GM12878 (cell line): ENCODE data around the gene SIN3B. TPM values are rescaled to one million over a fixed set of nuclear protein-coding genes. Genes with fewer than 3 reads are reported as not detected.

Experiments used
- ATAC-seq: fragments of 200-7000 bp; cut with Tn5 transposase; 3 replicates; pipeline ENCODE4 v1.9.1; 2020; ENCODE audit warnings: mild to moderate bottlenecking, moderate library complexity
- BruUV-seq: library from RNA; stranded (reverse); fragments of 400-500 nt; replicated peaks from 2 replicates; lab custom pipeline; 2021; lab: Mats Ljungman, UMichigan
- CTCF ChIA-PET: fragments of 300-600 bp; sonication (Branson Sonifier 250); formaldehyde crosslinking; extraction: SDS; loops from one replicate; lab custom pipeline; 2021; ENCODE audit warnings: inconsistent platforms; lab: Yijun Ruan, JAX
- POLR2A ChIA-PET: fragments of 350-600 bp; formaldehyde crosslinking; extraction: SDS; loops from one replicate; lab custom pipeline; 2021; ENCODE audit warnings: inconsistent platforms; lab: Charles Lee
- RAD21 ChIA-PET: fragments of 300-600 bp; sonication (Branson Sonifier 250); formaldehyde crosslinking; loops from one replicate; lab custom pipeline; 2023; ENCODE audit warnings: antibody characterized with exemption; ENCODE audit not compliant: unreplicated experiment; lab: Charles Lee
- SMC1A ChIA-PET: fragments of 300-600 bp; sonication (Branson Sonifier 250); formaldehyde crosslinking; loops from one replicate; lab custom pipeline; 2023; ENCODE audit not compliant: unreplicated experiment, uncharacterized antibody; lab: Charles Lee
- DNase-seq: peaks from one replicate; pipeline ENCODE4 v3.0.0-alpha.2; 2011; ENCODE audit warnings: low read depth, low spot score
- FAIRE-seq: peaks from 3 replicates; lab custom pipeline; 2011; peaks lifted over from hg19 to GRCh38; lab: Jason Lieb, UNC
- H2AFZ ChIP-seq: 2 replicates; pipeline ENCODE4 v1.6.0; 2011; ENCODE audit warnings: low read depth, low read length, control low read depth; ENCODE audit not compliant: control insufficient read depth
- H3K27ac ChIP-seq: 2 replicates; pipeline ENCODE4 v1.5.1; 2011; ENCODE audit warnings: control low read depth; ENCODE audit not compliant: control insufficient read depth, insufficient read depth
- H3K27me3 ChIP-seq, 2 experiments: replicated peaks in 1 of 2; 2 replicates each; pipeline versions ENCODE4 v1.6.0 to v1.6.1; 2011; ENCODE audit warnings: low read length in 1 of 2; ENCODE audit not compliant: control insufficient read depth in 2 of 2, insufficient read depth in 2 of 2
- H3K36me3 ChIP-seq, 2 experiments: 2 replicates each; pipeline ENCODE4 v1.5.1; 2011; ENCODE audit warnings: low read length in 1 of 2; ENCODE audit not compliant: control insufficient read depth in 2 of 2, insufficient read depth in 2 of 2
- H3K4me1 ChIP-seq: 2 replicates; pipeline ENCODE4 v1.6.1; 2011; ENCODE audit warnings: mild to moderate bottlenecking, low read length, moderate library complexity, mixed read lengths; ENCODE audit not compliant: control insufficient read depth, insufficient read depth
- H3K4me2 ChIP-seq: 2 replicates; pipeline ENCODE4 v1.6.0; 2011; ENCODE audit warnings: control low read depth; ENCODE audit not compliant: control insufficient read depth, insufficient read depth
- H3K4me3 ChIP-seq: fragments of 200-600 bp; sonication (generic); 2 replicates; pipeline ENCODE4 v1.5.1; 2016
- H3K79me2 ChIP-seq: 2 replicates; pipeline ENCODE4 v1.6.0; 2011; ENCODE audit warnings: low read length; ENCODE audit not compliant: control insufficient read depth, insufficient read depth
- H3K9ac ChIP-seq: 2 replicates; pipeline ENCODE4 v1.8.0; 2011; ENCODE audit warnings: low read length, control low read depth, mixed read lengths; ENCODE audit not compliant: control insufficient read depth, insufficient read depth
- H3K9me3 ChIP-seq: replicated peaks from 3 replicates; pipeline ENCODE4 v1.5.1; 2011; ENCODE audit warnings: mild to moderate bottlenecking, low read length; ENCODE audit not compliant: control insufficient read depth, insufficient read depth
- H4K20me1 ChIP-seq: 2 replicates; pipeline ENCODE4 v1.6.0; 2011; ENCODE audit not compliant: control insufficient read depth, insufficient read depth
- BRCA1 ChIP-seq: IDR thresholded peaks from 2 replicates; pipeline ENCODE4 v1.6.1; 2011; ENCODE audit warnings: low read depth, low read length, improper control_type of control experiment
- CBX3 ChIP-seq: fragments of 200-600 bp; sonication (generic); IDR thresholded peaks from 2 replicates; pipeline ENCODE4 v1.6.1; 2016; ENCODE audit warnings: low read depth, borderline replicate concordance
- CUX1 ChIP-seq: IDR thresholded peaks from 2 replicates; pipeline ENCODE4 v1.6.1; 2012; ENCODE audit warnings: improper control_type of control experiment, low read depth, low read length; ENCODE audit not compliant: insufficient replicate concordance
- DPF2 ChIP-seq: fragments of 450-650 bp; IDR thresholded peaks from 2 replicates; pipeline ENCODE4 v1.6.1; 2017; ENCODE audit warnings: mild to moderate bottlenecking
- EED ChIP-seq: sonication (generic); IDR thresholded peaks from 2 replicates; pipeline ENCODE4 v1.6.1; 2016; ENCODE audit warnings: antibody characterized with exemption, low read depth
- FOXK2 ChIP-seq: fragments of 450-650 bp; IDR thresholded peaks from 2 replicates; pipeline ENCODE4 v1.6.1; 2017; ENCODE audit warnings: mild to moderate bottlenecking, moderate library complexity
- HDGF ChIP-seq: fragments of 450-650 bp; IDR thresholded peaks from 2 replicates; pipeline ENCODE4 v1.6.1; 2016; ENCODE audit warnings: antibody characterized with exemption
- IKZF2 ChIP-seq, 2 experiments: fragments of 450-650 bp; IDR thresholded peaks; 2 replicates each; pipeline ENCODE4 v1.6.1; 2017; ENCODE audit warnings: mild to moderate bottlenecking in 2 of 2, moderate library complexity in 2 of 2
- KLF5 ChIP-seq: fragments of 450-650 bp; IDR thresholded peaks from 2 replicates; pipeline ENCODE4 v1.6.1; 2014; ENCODE audit warnings: mild to moderate bottlenecking; ENCODE audit not compliant: partially characterized antibody
- MYB ChIP-seq: fragments of 150-350 bp; IDR thresholded peaks from 2 replicates; pipeline ENCODE4 v1.6.1; 2014; ENCODE audit warnings: mild to moderate bottlenecking, low read depth, low read length, borderline replicate concordance
- NRF1 ChIP-seq: conservative IDR thresholded peaks from 2 replicates; pipeline ENCODE4 v1.6.1; 2011; ENCODE audit warnings: mild to moderate bottlenecking, low read depth, low read length, improper control_type of control experiment
- PML ChIP-seq: IDR thresholded peaks from 2 replicates; pipeline ENCODE4 v1.6.1; 2012; ENCODE audit warnings: low read length, inconsistent platforms
- POLR2A ChIP-seq: IDR thresholded peaks from 2 replicates; pipeline ENCODE4 v1.6.1; 2011; ENCODE audit warnings: low read depth, mild to moderate bottlenecking, low read length
- SP1 ChIP-seq: IDR thresholded peaks from one replicate; pipeline ENCODE4 v1.6.1; 2011; ENCODE audit warnings: low read depth, low read length
- SRF ChIP-seq, 2 experiments: IDR thresholded peaks; 2 replicates each; pipeline ENCODE4 v1.6.1; 2011; ENCODE audit warnings: low read depth in 2 of 2, low read length in 2 of 2, mild to moderate bottlenecking in 1 of 2, moderate library complexity in 1 of 2
- TCF3 ChIP-seq: IDR thresholded peaks from 2 replicates; pipeline ENCODE4 v1.6.1; 2012; ENCODE audit warnings: low read depth, mild to moderate bottlenecking, low read length, borderline replicate concordance; ENCODE audit not compliant: insufficient read depth
- YBX1 ChIP-seq: fragments of 450-650 bp; IDR thresholded peaks from 2 replicates; pipeline ENCODE4 v1.6.1; 2016; ENCODE audit warnings: antibody characterized with exemption
- ZBED1 ChIP-seq: IDR thresholded peaks from 2 replicates; pipeline ENCODE4 v1.6.1; 2016; ENCODE audit warnings: borderline replicate concordance
- WGBS: methylation state at CpG from one replicate; pipeline ENCODE4 v1.1.6; 2016; ENCODE audit warnings: low lambda C conversion rate; ENCODE audit not compliant: insufficient replicate concordance, insufficient coverage; ENCODE audit errors: missing lambda C conversion rate; 5-methylcytosine and 5-hydroxymethylcytosine counted together
- in situ Hi-C: fragments of 300-500 bp; cut with MboI; formaldehyde crosslinking; loops from 9 replicates; pipeline ENCODE4 v1.14.3; 2018; ENCODE audit warnings: mixed read lengths
- intact Hi-C: fragments of 100-400 bp; cut with micrococcal nuclease; formaldehyde crosslinking; loops from one replicate; pipeline ENCODE4 v1.14.2; 2022; ENCODE audit not compliant: unreplicated experiment
- polyA plus RNA-seq, 11 experiments: library from polyadenylated mRNA; depleted of rRNA in 4 of 11; unstranded in 6 of 11; stranded (reverse) in 5 of 11; fragments of >200 nt; fragmentation: Nextera tagmentation in 4 of 11; fragmentation: Illumina TruSeq in 1 of 11; extraction: Ambion mirVana in 4 of 11; extraction: Trizol in 1 of 11; gene quantifications; 1 replicate in 1 of 11; 2 replicates in 10 of 11; pipeline versions ENCODE4 v1.2.1 to v1.2.3, GENCODE V29; 2011 to 2016; ENCODE audit warnings: inconsistent platforms in 2 of 11, missing spikeins in 2 of 11, low read depth in 1 of 11
- total RNA-seq, 4 experiments: library from RNA; depleted of rRNA in 3 of 4; stranded (reverse); fragments of >200 nt in 3 of 4; fragmentation: Illumina TruSeq in 1 of 4; extraction: Trizol in 1 of 4; gene quantifications; 2 replicates each; pipeline versions ENCODE4 v1.2.1 to v1.2.3, GENCODE V29; 2013 to 2021
- TF ChIP-seq, protein P1 (sequence below): IDR thresholded peaks from 2 replicates; pipeline ENCODE4 v1.6.1; 2011; ENCODE audit warnings: low read depth, low read length, improper control_type of control experiment, borderline replicate concordance

Gene SIN3B
- total and polyA plus RNA-seq, 10 of the 15 experiments (the other 5 are each of a cell fraction or from before 2014, with no cell fraction given) = 0.68 to 34.5 (median 15.8) TPM

DNA sequence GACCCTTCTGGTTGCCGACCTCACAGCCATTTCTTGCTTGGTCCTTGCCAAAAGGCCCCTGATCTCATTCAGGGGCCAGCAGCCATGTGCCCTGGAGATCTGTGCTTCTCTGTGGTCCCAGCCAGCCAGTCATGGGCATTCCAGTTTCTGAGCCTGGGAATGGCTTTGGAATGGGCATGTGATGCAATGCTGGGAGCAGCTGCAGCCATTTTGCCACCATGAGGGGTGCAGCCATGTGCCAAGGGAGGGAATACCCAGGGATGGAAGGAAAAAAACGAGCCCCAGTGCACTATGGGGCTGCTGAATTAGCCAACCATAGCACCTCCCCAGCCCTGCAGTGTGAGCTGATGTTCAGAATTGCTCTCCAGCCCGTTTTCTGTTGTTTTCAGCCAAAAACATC, 85.9 kb downstream of the SIN3B start:
- SMC1A ChIA-PET = no interaction called here
- TF ChIP-seq MYB = no peak
- no peak for TF ChIP-seq CBX3
- no peak for TF ChIP-seq CUX1
- no peak for TF ChIP-seq NRF1
- no peak for TF ChIP-seq DPF2
- TF ChIP-seq HDGF = no peak
- no peak for TF ChIP-seq IKZF2 (IDR thresholded peaks at IDR 0.05)
- no peak for TF ChIP-seq POLR2A
- TF ChIP-seq SP1 = no peak
- TF ChIP-seq, protein P1, sequence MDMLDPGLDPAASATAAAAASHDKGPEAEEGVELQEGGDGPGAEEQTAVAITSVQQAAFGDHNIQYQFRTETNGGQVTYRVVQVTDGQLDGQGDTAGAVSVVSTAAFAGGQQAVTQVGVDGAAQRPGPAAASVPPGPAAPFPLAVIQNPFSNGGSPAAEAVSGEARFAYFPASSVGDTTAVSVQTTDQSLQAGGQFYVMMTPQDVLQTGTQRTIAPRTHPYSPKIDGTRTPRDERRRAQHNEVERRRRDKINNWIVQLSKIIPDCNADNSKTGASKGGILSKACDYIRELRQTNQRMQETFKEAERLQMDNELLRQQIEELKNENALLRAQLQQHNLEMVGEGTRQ = no peak
- TF ChIP-seq YBX1 = no peak
- TF ChIP-seq TCF3 = no peak
- TF ChIP-seq PML = no peak
- TF ChIP-seq KLF5 = no peak
- TF ChIP-seq FOXK2 = no peak
- no peak for TF ChIP-seq BRCA1
- no peak for TF ChIP-seq EED
- TF ChIP-seq SRF (IDR thresholded peaks at IDR 0.05; ENCODE audit: low read depth in 2 of 2, low read length in 2 of 2) = no peak
- TF ChIP-seq ZBED1 = no peak
- TF ChIP-seq, all 136 proteins: peak for 0
- no peaks in the 10 kb centered on the region for H3K36me3 ChIP-seq
- no peak overlapping the region for H3K9ac ChIP-seq
- no peaks in the 10 kb centered on the region for H3K79me2 ChIP-seq
- POLR2A ChIA-PET = no interaction called here
- H3K4me2 ChIP-seq = no peak overlapping the region
- ATAC-seq = no peak
- no peak overlapping the region for H3K27ac ChIP-seq
- 2% methylated on average over 3 of the region's 3 CpGs for WGBS
- CTCF ChIA-PET = no interaction called here
- in situ Hi-C loops = no loop called here
- BruUV-seq = no TSS peak
- no peak for DNase-seq
- no peaks in the 10 kb centered on the region for H3K27me3 ChIP-seq
- no peaks in the 10 kb centered on the region for H4K20me1 ChIP-seq
- intact Hi-C loops = no loop called here
- no peak for FAIRE-seq
- H3K9me3 ChIP-seq = peaks cover 6% of the 10 kb centered on the region; the same call in 2 of the 3 replicates
- no peak overlapping the region for H3K4me3 ChIP-seq
- RAD21 ChIA-PET = no interaction called here
- no peaks in the 10 kb centered on the region for H3K4me1 ChIP-seq
- no peak overlapping the region for H2AFZ ChIP-seq
